Endothelial cell of umbilical vein (primary cell): ENCODE data around the gene SPATS2L. TPM values are rescaled to one million over a fixed set of nuclear protein-coding genes. Genes with fewer than 3 reads are reported as not detected.

Experiments used
- BruUV-seq: library from RNA; stranded (reverse); fragments of 400-500 nt; replicated peaks from 2 replicates; lab custom pipeline; 2021; lab: Mats Ljungman, UMichigan
- CTCF ChIA-PET: fragments of 300-600, 350-600 bp; sonication (Branson Sonifier 250); formaldehyde crosslinking; loops from one replicate; lab custom pipeline; 2021; ENCODE audit warnings: antibody characterized with exemption, inconsistent platforms; lab: Charles Lee
- POLR2A ChIA-PET: fragments of 300-600, 350-600 bp; sonication (Branson Sonifier 250); formaldehyde crosslinking; loops from one replicate; lab custom pipeline; 2021; ENCODE audit warnings: antibody characterized with exemption, inconsistent platforms; lab: Charles Lee
- DNase-seq: peaks from one replicate; pipeline ENCODE4 v3.0.0-alpha.2; 2011; ENCODE audit warnings: low read depth, low spot score
- FAIRE-seq: peaks from 2 replicates; lab custom pipeline; 2011; peaks lifted over from hg19 to GRCh38; lab: Jason Lieb, UNC
- H2AFZ ChIP-seq: 2 replicates; pipeline ENCODE4 v1.6.0; 2012; ENCODE audit warnings: low read depth, low read length, control low read depth, inconsistent platforms
- H3K27ac ChIP-seq: 2 replicates; pipeline ENCODE4 v1.5.1; 2011; ENCODE audit warnings: low read depth, mild to moderate bottlenecking, control low read depth, low read length, moderate library complexity; ENCODE audit not compliant: insufficient read depth
- H3K27me3 ChIP-seq, 2 experiments: 2 replicates each; pipeline versions ENCODE4 v1.6.0 to v1.6.1; 2011; ENCODE audit warnings: low read length in 2 of 2, mixed read lengths in 1 of 2; ENCODE audit not compliant: control insufficient read depth in 2 of 2, insufficient read depth in 2 of 2
- H3K36me3 ChIP-seq, 2 experiments: 2 replicates in 1 of 2; 3 replicates in 1 of 2; pipeline ENCODE4 v1.5.1; 2011; ENCODE audit warnings: low read length in 2 of 2, mild to moderate bottlenecking in 1 of 2, moderate library complexity in 1 of 2; ENCODE audit not compliant: control insufficient read depth in 2 of 2, insufficient read depth in 2 of 2; ENCODE audit errors: extremely low read depth in 1 of 2
- H3K4me1 ChIP-seq: 3 replicates; pipeline ENCODE4 v1.5.1; 2011; ENCODE audit warnings: mild to moderate bottlenecking, low read length; ENCODE audit not compliant: control insufficient read depth, insufficient read depth; ENCODE audit errors: extremely low read depth
- H3K4me2 ChIP-seq: 2 replicates; pipeline ENCODE4 v1.6.1; 2011; ENCODE audit warnings: low read length, control low read depth, mixed read lengths; ENCODE audit not compliant: insufficient read depth
- H3K4me3 ChIP-seq, 3 experiments: fragments of 200-600 bp in 1 of 3; sonication (generic), shearing (Covaris generic) in 1 of 3; replicated peaks in 1 of 3; 2 replicates each; pipeline ENCODE4 v1.5.1; 2011 to 2016; ENCODE audit warnings: control low read depth in 3 of 3, low read length in 3 of 3, mild to moderate bottlenecking in 2 of 3, inconsistent platforms in 1 of 3, low read depth in 1 of 3, moderate library complexity in 1 of 3; ENCODE audit not compliant: insufficient read depth in 1 of 3
- H3K79me2 ChIP-seq: 2 replicates; pipeline ENCODE4 v1.6.0; 2012; ENCODE audit warnings: low read length, inconsistent platforms; ENCODE audit not compliant: control insufficient read depth, insufficient read depth
- H3K9ac ChIP-seq: replicated peaks from 2 replicates; pipeline ENCODE3; 2011; ENCODE audit warnings: low read length, control low read depth; ENCODE audit not compliant: insufficient read depth; ENCODE audit errors: extremely low read depth
- H3K9me1 ChIP-seq: replicated peaks from 3 replicates; pipeline ENCODE4 v1.6.0; 2011; ENCODE audit warnings: mild to moderate bottlenecking, low read length; ENCODE audit not compliant: control insufficient read depth, insufficient read depth; ENCODE audit errors: extremely low read depth
- H3K9me3 ChIP-seq: replicated peaks from 2 replicates; pipeline ENCODE4 v1.5.1; 2012; ENCODE audit warnings: low read length, inconsistent platforms; ENCODE audit not compliant: control insufficient read depth, insufficient read depth
- H4K20me1 ChIP-seq: replicated peaks from 2 replicates; pipeline ENCODE3; 2011; ENCODE audit warnings: mild to moderate bottlenecking, low read length; ENCODE audit not compliant: control insufficient read depth, insufficient read depth; ENCODE audit errors: extremely low read depth
- CTCF ChIP-seq, 2 donors: IDR thresholded peaks; 1 replicate in 1 of 2; 2 replicates in 1 of 2; pipeline ENCODE4 v1.5.1; 2011; ENCODE audit warnings: low read length in 2 of 2, mild to moderate bottlenecking in 2 of 2, moderate library complexity in 2 of 2, control low read depth in 1 of 2, inconsistent platforms in 1 of 2, low read depth in 1 of 2; ENCODE audit not compliant: insufficient read depth in 1 of 2; ENCODE audit errors: extremely low read depth in 1 of 2
- EZH2 ChIP-seq: IDR thresholded peaks from 2 replicates; pipeline ENCODE4 v1.6.1; 2012; ENCODE audit warnings: borderline replicate concordance, low read depth, mild to moderate bottlenecking, moderate library complexity, low read length, inconsistent platforms; ENCODE audit not compliant: severe bottlenecking
- FOS ChIP-seq: IDR thresholded peaks from 2 replicates; pipeline ENCODE4 v1.6.1; 2011; ENCODE audit warnings: mild to moderate bottlenecking, low read length, moderate library complexity, borderline replicate concordance; ENCODE audit not compliant: insufficient read depth
- GATA2 ChIP-seq: IDR thresholded peaks from 2 replicates; pipeline ENCODE4 v1.7.0; 2011; ENCODE audit warnings: low read depth, mild to moderate bottlenecking, moderate library complexity, mixed read lengths, low read length; ENCODE audit not compliant: insufficient read length, insufficient read depth
- JUN ChIP-seq: IDR thresholded peaks from 2 replicates; pipeline ENCODE4 v1.6.1; 2011; ENCODE audit warnings: borderline replicate concordance, low read depth; ENCODE audit not compliant: insufficient read length, insufficient read depth
- MAX ChIP-seq: IDR thresholded peaks from 2 replicates; pipeline ENCODE4 v1.6.1; 2011; ENCODE audit not compliant: insufficient read depth, insufficient read length
- MYC ChIP-seq: IDR thresholded peaks from one replicate; pipeline ENCODE4 v1.6.1; 2011; ENCODE audit warnings: mild to moderate bottlenecking, low read depth, low read length
- POLR2A ChIP-seq: IDR thresholded peaks from 2 replicates; pipeline ENCODE4 v1.6.1; 2012; ENCODE audit warnings: low read depth, mild to moderate bottlenecking, control low read depth, low read length
- POLR2AphosphoS5 ChIP-seq: IDR thresholded peaks from 2 replicates; pipeline ENCODE4 v1.6.1; 2012; ENCODE audit warnings: low read depth, mild to moderate bottlenecking, control low read depth, low read length, moderate library complexity; ENCODE audit not compliant: insufficient read depth
- dilution Hi-C: fragments of 300-500 bp; cut with MboI; formaldehyde crosslinking; loops from one replicate; pipeline ENCODE4 v1.15.0; 2019; ENCODE audit warnings: low sequenced_read_pairs; ENCODE audit not compliant: extremely low pct_ligation_motif_present
- intact Hi-C: fragments of 100-400 bp; cut with micrococcal nuclease; formaldehyde crosslinking; loops from one replicate; pipeline ENCODE4 v1.10.0; 2022
- polyA plus RNA-seq, 4 experiments: library from polyadenylated mRNA; depleted of rRNA in 3 of 4; stranded (reverse) in 3 of 4; unstranded in 1 of 4; fragments of >200 nt; gene quantifications; 2 replicates each; pipeline versions ENCODE4 v1.2.1 to v1.2.3, GENCODE V29; 2011 to 2012; ENCODE audit warnings: missing spikeins in 1 of 4
- total RNA-seq: library from RNA; stranded (reverse); gene quantifications from 2 replicates; pipeline ENCODE4 v1.2.3, GENCODE V29; 2021

The SPATS2L gene
- total and polyA plus RNA-seq, 2 donors (not counting 3 experiments of a cell fraction or from before 2014, with no cell fraction given) = 29.1 to 72.9 TPM

GRCh38 chr2:200321780-200322534, 15.5 kb downstream of the SPATS2L start:
- Histone ChIP-seq H3K27me3 (no peaks in the 10 kb centered on the region), H3K9me1 (no peaks in the 10 kb centered on the region), H3K27ac (no peak overlapping the region), H3K9me3 (no peaks in the 10 kb centered on the region), H3K4me2 (no peak overlapping the region), H4K20me1 (peaks cover 2% of the 10 kb centered on the region), H2AFZ (no peak overlapping the region), H3K4me1 (peaks cover 10% of the 10 kb centered on the region), H3K9ac (no peak overlapping the region), H3K79me2 (peaks cover 83% of the 10 kb centered on the region), H3K36me3 (no peaks in the 10 kb centered on the region), H3K4me3 (no peak overlapping the region)
- intact Hi-C loops (no loop called here), dilution Hi-C loops (no loop called here)
- FAIRE-seq (no peak), DNase-seq (no peak)
- BruUV-seq = no TSS peak
- POLR2A ChIA-PET = no interaction called here
- CTCF ChIA-PET = interaction anchor here (1.0 to 1.2 kb wide), 2 partner anchors 9 to 13 kb away, joined by 3 to 4 read pairs; no protein-coding TSS in a partner anchor
- no peak for TF ChIP-seq POLR2A
- no peak for TF ChIP-seq FOS
- no peak for TF ChIP-seq MAX
- no peak for TF ChIP-seq CTCF (IDR thresholded peaks at IDR 0.05; ENCODE audit: extremely low read depth in 1 of 2, insufficient read depth in 1 of 2, low read depth in 1 of 2, low read length in 2 of 2)
- TF ChIP-seq POLR2AphosphoS5 = no peak
- TF ChIP-seq EZH2 = no peak
- no peak for TF ChIP-seq GATA2
- no peak for TF ChIP-seq MYC
- TF ChIP-seq JUN = no peak
